GM15510 (cell line): Measurements from ENCODE around the gene SERPINA4.

Experiments
- POLR2A ChIP-seq: IDR thresholded peaks from 3 replicates; pipeline ENCODE4 v1.6.1; 2011; ENCODE audit warnings: borderline replicate concordance; ENCODE audit not compliant: insufficient read length; ENCODE audit errors: extremely low read depth

Gene SERPINA4, protein sequence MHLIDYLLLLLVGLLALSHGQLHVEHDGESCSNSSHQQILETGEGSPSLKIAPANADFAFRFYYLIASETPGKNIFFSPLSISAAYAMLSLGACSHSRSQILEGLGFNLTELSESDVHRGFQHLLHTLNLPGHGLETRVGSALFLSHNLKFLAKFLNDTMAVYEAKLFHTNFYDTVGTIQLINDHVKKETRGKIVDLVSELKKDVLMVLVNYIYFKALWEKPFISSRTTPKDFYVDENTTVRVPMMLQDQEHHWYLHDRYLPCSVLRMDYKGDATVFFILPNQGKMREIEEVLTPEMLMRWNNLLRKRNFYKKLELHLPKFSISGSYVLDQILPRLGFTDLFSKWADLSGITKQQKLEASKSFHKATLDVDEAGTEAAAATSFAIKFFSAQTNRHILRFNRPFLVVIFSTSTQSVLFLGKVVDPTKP

GRCh38 chr14:94560751-94561655, at the start of gene SERPINA4:
TSS of gene SERPINA4 (plus strand) at chr14:94561442. CDS start at chr14:94563483, 2,041 bp downstream.
- no peak for TF ChIP-seq POLR2A

- TF ChIP-seq POLR2A: no peak
Observed at GRCh38 chr14:94514351-94514750, 46.9 kb upstream of the SERPINA4 start.

GRCh38 chr14:94515426-94515825, 45.8 kb upstream of the SERPINA4 start:
- no peak for TF ChIP-seq POLR2A

DNA sequence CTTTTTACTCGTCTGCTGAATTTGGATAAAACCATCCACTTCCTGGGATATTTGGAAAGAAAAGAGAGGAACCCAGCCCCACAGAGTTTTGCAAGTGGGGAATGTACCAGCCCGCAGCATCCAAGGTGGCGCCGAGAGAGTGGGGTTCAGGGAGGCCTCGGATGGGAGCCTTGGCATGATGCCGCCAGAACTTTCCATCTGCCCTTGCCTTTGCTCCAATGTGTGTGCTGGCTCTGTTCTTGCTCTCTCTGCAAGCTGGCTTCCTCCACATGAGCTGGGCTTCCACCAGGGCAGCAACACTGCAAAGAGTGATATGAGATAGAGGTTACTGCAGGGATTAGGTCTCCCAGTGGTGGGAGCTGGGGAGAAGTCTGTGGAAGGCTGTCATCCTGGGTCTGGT, 45.4 kb upstream of the SERPINA4 start:
- TF ChIP-seq POLR2A: no peak

- TF ChIP-seq POLR2A: no peak
Observed at GRCh38 chr14:94517248-94517640, 44.0 kb upstream of the SERPINA4 start.

DNA sequence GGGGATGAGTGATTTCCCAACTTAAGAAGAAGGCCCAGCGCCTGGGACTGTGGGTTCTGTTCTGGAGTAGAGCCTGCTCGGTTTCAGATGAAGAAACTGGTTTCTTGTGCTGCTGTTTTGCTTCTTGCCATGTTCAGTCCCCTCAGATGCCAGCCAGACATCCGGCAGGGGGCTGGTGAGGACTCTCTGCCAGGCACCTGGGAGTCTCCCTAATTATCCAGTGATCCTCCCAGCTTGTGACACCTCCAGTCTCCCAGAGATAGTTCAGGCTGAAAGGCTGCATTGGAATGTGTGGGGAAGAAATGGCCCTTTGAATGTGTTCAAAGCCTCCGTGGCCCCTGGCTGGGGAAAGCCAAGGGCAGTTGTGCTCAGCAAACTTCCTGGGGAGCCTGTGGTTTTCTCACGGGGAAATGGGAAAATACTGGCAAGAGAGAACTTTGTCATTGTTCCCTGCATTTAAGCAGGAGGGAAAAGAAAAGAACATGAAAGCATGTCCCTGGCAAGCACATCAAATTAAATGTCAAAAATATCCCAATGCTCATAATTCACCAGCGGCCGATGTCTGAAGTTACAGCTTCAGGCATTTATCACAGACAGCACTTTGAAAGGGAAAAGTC, 43.5 kb upstream of the SERPINA4 start:
- TF ChIP-seq POLR2A: no peak

- TF ChIP-seq POLR2A: no peak
Observed at GRCh38 chr14:94521375-94522114, 39.7 kb upstream of the SERPINA4 start.

GRCh38 chr14:94522115-94522724, 39.0 kb upstream of the SERPINA4 start:
- no peak for TF ChIP-seq POLR2A

DNA sequence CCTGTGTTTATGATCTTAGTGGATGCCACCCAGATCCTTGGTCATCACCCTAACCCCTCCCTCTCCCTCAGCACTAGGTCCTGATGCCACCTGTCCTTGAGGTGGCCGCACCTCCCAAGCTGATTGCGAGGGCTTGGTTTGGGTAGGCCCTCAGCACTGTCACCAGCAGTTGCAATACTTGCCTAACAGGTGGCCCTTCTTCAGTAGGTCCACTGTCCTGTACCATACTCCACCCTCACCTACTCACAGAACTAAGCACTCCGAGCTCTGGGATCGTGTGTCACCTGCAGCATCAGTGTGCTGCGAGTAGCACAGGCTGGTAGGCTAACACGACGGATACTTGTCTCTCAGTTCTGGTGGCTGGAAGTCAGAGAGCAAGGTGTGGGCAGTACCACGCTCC, 38.0 kb upstream of the SERPINA4 start:
- TF ChIP-seq POLR2A: no peak

- TF ChIP-seq POLR2A: no peak
Observed at GRCh38 chr14:94524093-94524492, 37.1 kb upstream of the SERPINA4 start.

- no peak for TF ChIP-seq POLR2A
Observed at GRCh38 chr14:94531187-94531586, 30.1 kb upstream of the SERPINA4 start.

DNA sequence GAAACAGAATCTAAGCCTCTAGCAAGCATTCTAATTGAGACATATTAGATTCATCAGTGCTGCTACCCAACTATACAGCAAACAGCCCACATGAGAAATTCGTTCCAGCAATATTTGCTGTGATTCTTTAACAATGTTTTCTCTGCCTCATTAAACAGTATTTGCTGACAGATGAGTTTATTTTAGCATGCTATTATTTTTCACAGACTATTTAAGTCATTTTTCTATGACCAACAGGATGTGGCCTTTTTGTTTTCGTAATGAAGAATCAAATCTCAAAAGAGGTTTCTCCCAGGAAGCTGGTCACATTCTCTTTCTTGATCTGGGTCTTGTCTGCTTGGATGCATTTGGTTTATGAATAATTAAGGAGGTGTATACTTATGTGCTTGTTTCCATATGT, 28.8 kb upstream of the SERPINA4 start:
- no peak for TF ChIP-seq POLR2A

DNA sequence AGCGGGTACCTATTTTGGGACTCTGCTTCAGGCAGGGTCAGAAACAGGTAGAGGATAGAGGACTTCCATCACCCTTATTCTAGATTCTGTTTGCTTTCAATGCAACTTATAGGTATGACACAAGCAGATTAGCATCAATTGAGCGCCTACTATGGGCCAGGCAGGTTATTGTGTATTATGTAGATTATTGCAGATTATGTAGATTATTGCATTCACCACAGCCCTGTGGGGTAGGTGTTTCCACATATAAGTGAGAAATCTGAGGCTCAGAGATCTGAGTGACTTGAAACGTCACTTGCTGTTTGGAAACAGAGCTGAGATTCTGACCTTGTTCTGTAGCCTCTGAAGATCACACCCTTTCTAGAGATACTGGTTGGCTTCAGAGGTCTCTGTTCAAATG, 25.7 kb upstream of the SERPINA4 start:
- no peak for TF ChIP-seq POLR2A

DNA sequence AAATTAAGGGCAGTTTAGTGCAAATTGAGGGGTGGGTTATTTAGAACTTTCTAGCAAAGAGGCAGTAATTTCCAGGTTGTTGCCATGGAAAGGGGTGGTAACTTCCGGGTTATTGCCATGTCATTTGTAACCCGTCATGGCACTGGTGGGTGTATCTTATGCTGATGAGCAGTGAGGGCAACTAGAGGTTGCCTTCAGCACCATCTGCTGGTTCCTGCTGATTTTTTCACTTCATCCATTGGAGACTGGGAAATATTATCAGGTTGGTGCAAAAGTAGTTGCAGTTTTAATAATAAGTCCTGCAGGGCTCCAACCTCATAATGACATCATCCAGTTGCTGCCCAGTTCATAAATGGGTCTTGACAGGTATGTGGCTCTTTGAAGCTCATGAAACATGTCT, 24.4 kb upstream of the SERPINA4 start:
- TF ChIP-seq POLR2A: no peak

DNA sequence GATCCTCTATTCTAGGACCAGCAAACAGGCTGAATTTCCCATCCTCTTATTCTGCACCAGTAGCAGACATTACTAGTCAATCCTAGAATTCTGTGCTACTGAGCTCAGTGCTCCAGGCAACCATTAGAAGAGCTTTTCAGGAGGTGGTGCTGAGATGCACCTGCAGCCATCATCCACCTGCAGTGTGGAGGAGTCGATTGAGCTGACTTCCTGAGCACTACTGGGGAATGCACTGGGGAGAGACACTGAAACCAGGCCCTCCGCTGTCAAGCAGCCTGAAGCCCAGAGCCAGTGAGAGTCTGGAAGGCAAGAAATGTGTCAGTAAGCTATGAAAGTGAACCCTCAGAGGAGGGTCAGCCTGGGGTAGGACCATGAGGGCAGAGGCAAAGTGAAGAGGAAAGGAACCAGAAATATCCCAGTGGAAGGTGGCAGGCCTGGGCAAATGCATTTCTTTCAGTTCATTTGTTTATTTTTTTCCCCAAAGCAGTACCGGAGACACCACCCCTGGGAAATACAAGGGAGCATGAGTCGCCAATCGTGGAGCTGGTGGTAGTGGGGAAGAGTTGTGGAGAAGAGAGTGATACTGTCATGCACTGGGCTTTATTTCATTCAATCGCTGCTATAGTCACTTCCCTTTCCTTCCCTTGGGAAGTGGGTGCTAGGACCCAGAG, 23.0 kb upstream of the SERPINA4 start:
- no peak for TF ChIP-seq POLR2A
